OCI-LY7 (cell line): Measurements from ENCODE around the gene WRAP73.

Experiments used
- EZH2phosphoT487 ChIP-seq: fragments of 200-600 bp; sonication (generic); IDR thresholded peaks from 2 replicates; pipeline ENCODE4 v1.6.1; 2018; ENCODE audit warnings: low read depth, borderline replicate concordance, mild to moderate bottlenecking, mixed run types, antibody characterized with exemption, low read length, moderate library complexity, mixed read lengths
- TF ChIP-seq, protein P1 (sequence below): fragments of 200-600 bp; sonication (generic); conservative IDR thresholded peaks from 2 replicates; pipeline ENCODE4 v1.5.1; 2014; ENCODE audit warnings: mild to moderate bottlenecking, antibody characterized with exemption, low read length, moderate library complexity, mixed read lengths

- TF ChIP-seq EZH2phosphoT487: no peak
- TF ChIP-seq, protein P1, sequence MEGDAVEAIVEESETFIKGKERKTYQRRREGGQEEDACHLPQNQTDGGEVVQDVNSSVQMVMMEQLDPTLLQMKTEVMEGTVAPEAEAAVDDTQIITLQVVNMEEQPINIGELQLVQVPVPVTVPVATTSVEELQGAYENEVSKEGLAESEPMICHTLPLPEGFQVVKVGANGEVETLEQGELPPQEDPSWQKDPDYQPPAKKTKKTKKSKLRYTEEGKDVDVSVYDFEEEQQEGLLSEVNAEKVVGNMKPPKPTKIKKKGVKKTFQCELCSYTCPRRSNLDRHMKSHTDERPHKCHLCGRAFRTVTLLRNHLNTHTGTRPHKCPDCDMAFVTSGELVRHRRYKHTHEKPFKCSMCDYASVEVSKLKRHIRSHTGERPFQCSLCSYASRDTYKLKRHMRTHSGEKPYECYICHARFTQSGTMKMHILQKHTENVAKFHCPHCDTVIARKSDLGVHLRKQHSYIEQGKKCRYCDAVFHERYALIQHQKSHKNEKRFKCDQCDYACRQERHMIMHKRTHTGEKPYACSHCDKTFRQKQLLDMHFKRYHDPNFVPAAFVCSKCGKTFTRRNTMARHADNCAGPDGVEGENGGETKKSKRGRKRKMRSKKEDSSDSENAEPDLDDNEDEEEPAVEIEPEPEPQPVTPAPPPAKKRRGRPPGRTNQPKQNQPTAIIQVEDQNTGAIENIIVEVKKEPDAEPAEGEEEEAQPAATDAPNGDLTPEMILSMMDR: no peak
Observed at GRCh38 chr1:3636531-3636930, 13.4 kb downstream of the WRAP73 start.
